Measurements from ENCODE around the gene NUDT13. TPM values are rescaled to one million over a fixed set of nuclear protein-coding genes. Genes with fewer than 3 reads are reported as not detected.

NUDT13 gene
- total RNA-seq, 1 donor from 2014 or later = 3.3 TPM

- TF ChIP-seq CTCF (IDR thresholded peaks at IDR 0.05; ENCODE audit: partially characterized antibody, unreplicated experiment) = no peak
- Mint-ChIP-seq H3K4me3 (ENCODE audit: unreplicated experiment) (no peak overlapping the region), H3K9me3 (ENCODE audit: unreplicated experiment) (no peaks in the 10 kb centered on the region), H3K27me3 (ENCODE audit: unreplicated experiment) (no peaks in the 10 kb centered on the region), H3K4me1 (ENCODE audit: low read depth, unreplicated experiment) (no peaks in the 10 kb centered on the region), H3K36me3 (ENCODE audit: unreplicated experiment) (no peaks in the 10 kb centered on the region), H3K27ac (ENCODE audit: unreplicated experiment) (no peak overlapping the region)
- DNase-seq = no peak
Observed at GRCh38 chr10:73119457-73119856, 9.2 kb downstream of the NUDT13 start.

GRCh38 chr10:73119952-73120351 lies 9.7 kb downstream of the NUDT13 start:
- H3K27me3 Mint-ChIP-seq (ENCODE audit: unreplicated experiment) = no peaks in the 10 kb centered on the region
- DNase-seq = no peak
- no peak for TF ChIP-seq CTCF (IDR thresholded peaks at IDR 0.05; ENCODE audit: partially characterized antibody, unreplicated experiment)
- no peak overlapping the region for H3K4me3 Mint-ChIP-seq (ENCODE audit: unreplicated experiment)
- H3K36me3 Mint-ChIP-seq (ENCODE audit: unreplicated experiment) = no peaks in the 10 kb centered on the region
- H3K4me1 Mint-ChIP-seq (ENCODE audit: low read depth, unreplicated experiment) = no peaks in the 10 kb centered on the region
- H3K9me3 Mint-ChIP-seq (ENCODE audit: unreplicated experiment) = no peaks in the 10 kb centered on the region
- no peak overlapping the region for H3K27ac Mint-ChIP-seq (ENCODE audit: unreplicated experiment)

- no peak for TF ChIP-seq CTCF (IDR thresholded peaks at IDR 0.05; ENCODE audit: partially characterized antibody, unreplicated experiment)
- H3K9me3 Mint-ChIP-seq (ENCODE audit: unreplicated experiment) = no peaks in the 10 kb centered on the region
- H3K4me3 Mint-ChIP-seq (ENCODE audit: unreplicated experiment) = no peak overlapping the region
- no peaks in the 10 kb centered on the region for H3K27me3 Mint-ChIP-seq (ENCODE audit: unreplicated experiment)
- no peak for DNase-seq
- no peak overlapping the region for H3K27ac Mint-ChIP-seq (ENCODE audit: unreplicated experiment)
- no peaks in the 10 kb centered on the region for H3K4me1 Mint-ChIP-seq (ENCODE audit: low read depth, unreplicated experiment)
- no peaks in the 10 kb centered on the region for H3K36me3 Mint-ChIP-seq (ENCODE audit: unreplicated experiment)
Observed at GRCh38 chr10:73126343-73126742, 16.1 kb downstream of the NUDT13 start.

- DNase-seq = no peak
- no peak overlapping the region for H3K4me3 Mint-ChIP-seq (ENCODE audit: unreplicated experiment)
- peaks cover 2% of the 10 kb centered on the region for H3K4me1 Mint-ChIP-seq (ENCODE audit: low read depth, unreplicated experiment)
- H3K9me3 Mint-ChIP-seq (ENCODE audit: unreplicated experiment) = no peaks in the 10 kb centered on the region
- H3K27me3 Mint-ChIP-seq (ENCODE audit: unreplicated experiment) = no peaks in the 10 kb centered on the region
- no peak for TF ChIP-seq CTCF (IDR thresholded peaks at IDR 0.05; ENCODE audit: partially characterized antibody, unreplicated experiment)
- no peaks in the 10 kb centered on the region for H3K36me3 Mint-ChIP-seq (ENCODE audit: unreplicated experiment)
- no peak overlapping the region for H3K27ac Mint-ChIP-seq (ENCODE audit: unreplicated experiment)
Observed at GRCh38 chr10:73131301-73131700, 21.0 kb downstream of the NUDT13 start.

GRCh38 chr10:73131913-73132686 lies 21.8 kb downstream of the NUDT13 start:
- no peaks in the 10 kb centered on the region for H3K36me3 Mint-ChIP-seq (ENCODE audit: unreplicated experiment)

More at GRCh38 chr10:73131913-73132686, 21.8 kb downstream of the NUDT13 start:
- Mint-ChIP-seq H3K4me3 (ENCODE audit: unreplicated experiment) (no peak overlapping the region), H3K27ac (ENCODE audit: unreplicated experiment) (no peak overlapping the region), H3K9me3 (ENCODE audit: unreplicated experiment) (no peaks in the 10 kb centered on the region), H3K27me3 (ENCODE audit: unreplicated experiment) (no peaks in the 10 kb centered on the region), H3K4me1 (ENCODE audit: low read depth, unreplicated experiment) (peaks cover 2% of the 10 kb centered on the region)
- no peak for TF ChIP-seq CTCF (IDR thresholded peaks at IDR 0.05; ENCODE audit: partially characterized antibody, unreplicated experiment)
- no peak for DNase-seq
